ENCODE measurements around the gene SLF2. TPM values are rescaled to one million over a fixed set of nuclear protein-coding genes. Genes with fewer than 3 reads are reported as not detected.

Gene SLF2
- total and polyA plus RNA-seq, 2 of the 13 experiments (the other 11 are each of a cell fraction or from before 2014, with no cell fraction given), result 12.2 to 48.1 TPM

DNA sequence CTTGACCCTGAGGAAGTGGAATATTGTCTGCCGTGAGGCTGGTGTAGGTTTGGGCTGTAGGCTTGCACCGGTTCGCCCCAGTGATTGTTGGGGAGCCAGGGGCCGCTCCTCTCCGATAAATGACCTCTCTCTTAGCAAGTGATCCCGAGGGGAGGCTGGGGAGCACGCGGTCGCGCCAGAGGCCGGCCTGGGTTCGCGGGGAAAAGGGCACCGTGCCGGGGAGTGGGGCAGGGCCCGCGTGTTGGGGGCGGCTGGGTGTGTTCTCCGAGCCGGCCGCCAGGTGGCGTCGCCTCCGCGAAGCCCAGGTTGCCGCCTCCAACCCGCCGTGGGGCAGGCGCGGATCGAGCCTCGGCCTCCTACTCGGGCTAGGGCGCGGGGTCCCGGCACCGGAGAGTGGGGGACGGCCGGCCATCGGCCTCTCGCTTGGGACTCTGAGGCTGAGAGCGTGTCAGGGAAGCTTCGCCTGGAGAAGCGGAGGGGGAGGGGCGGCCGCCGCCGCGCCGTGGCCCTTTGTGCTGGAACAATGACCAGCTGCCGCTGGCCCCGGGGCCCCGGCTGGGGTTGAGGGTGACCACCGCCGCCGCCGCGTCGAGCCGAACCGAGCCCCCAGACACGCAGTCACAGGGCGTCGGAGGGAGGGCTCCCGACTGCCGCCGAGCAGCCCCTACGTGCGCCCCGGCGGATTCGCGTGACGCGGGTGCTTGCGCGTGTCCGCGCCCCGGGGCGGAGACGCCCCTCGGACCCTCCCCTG, 86.4 kb downstream of the SLF2 start (continued):
- peak; percentile 88 for TF ChIP-seq TAF15 (IDR thresholded peaks at IDR 0.05; ENCODE audit: low read depth, low read length, poor library complexity, severe bottlenecking)
- peak; percentile 84; the same call in 1 of the 2 replicates for TF ChIP-seq ZNF678 (CRISPR knock-in tag; IDR thresholded peaks at IDR 0.05)
- no peak for TF ChIP-seq HCFC1 (IDR thresholded peaks at IDR 0.05; ENCODE audit: low read depth, low read length)
- peak; percentile 70; the same call in 1 of the 2 replicates for TF ChIP-seq ZNF329 (CRISPR knock-in tag; IDR thresholded peaks at IDR 0.05; ENCODE audit: low read depth)
- TF ChIP-seq ZNF773 (CRISPR knock-in tag; IDR thresholded peaks at IDR 0.05; ENCODE audit: borderline replicate concordance), result peak; percentile 30; the same call in 1 of the 2 replicates
- no peak for TF ChIP-seq MEF2D (CRISPR knock-in tag; IDR thresholded peaks at IDR 0.05)
- no peak for TF ChIP-seq FUBP1 (CRISPR knock-in tag; IDR thresholded peaks at IDR 0.05; ENCODE audit: borderline replicate concordance)
- TF ChIP-seq ZBTB42 (CRISPR knock-in tag; IDR thresholded peaks at IDR 0.05), result 0 out of 2 replicates have a peak, but pooled peaks have one; percentile 44
- TF ChIP-seq DDIT3 (CRISPR knock-in tag; IDR thresholded peaks at IDR 0.05), result no peak
- peak; percentile 7 for TF ChIP-seq MAX (IDR thresholded peaks at IDR 0.05)
- TF ChIP-seq HBP1 (CRISPR knock-in tag; IDR thresholded peaks at IDR 0.05; ENCODE audit: low read depth), result peak; percentile 46; the same call in 1 of the 2 replicates
- TF ChIP-seq ZNF382 (CRISPR knock-in tag; IDR thresholded peaks at IDR 0.05; ENCODE audit: borderline replicate concordance), result no peak
- peak; percentile 45; the same call in 1 of the 2 replicates for TF ChIP-seq HOXA5 (CRISPR knock-in tag; IDR thresholded peaks at IDR 0.05)
- peak; percentile 62; the same call in 1 of the 2 replicates for TF ChIP-seq SALL1 (CRISPR knock-in tag; IDR thresholded peaks at IDR 0.05)
- 0 out of 2 replicates have a peak, but pooled peaks have one; percentile 6 for TF ChIP-seq ZNF232 (CRISPR knock-in tag; IDR thresholded peaks at IDR 0.05; ENCODE audit: borderline replicate concordance)
- TF ChIP-seq PHF8 (CRISPR knock-in tag; IDR thresholded peaks at IDR 0.05), result peak; percentile 65
- no peak for TF ChIP-seq RARA (CRISPR knock-in tag; IDR thresholded peaks at IDR 0.05)
- peak; percentile 64; the same call in 1 of the 2 replicates for TF ChIP-seq ZNF343 (CRISPR knock-in tag; IDR thresholded peaks at IDR 0.05)
- TF ChIP-seq ZNF205 (CRISPR knock-in tag; IDR thresholded peaks at IDR 0.05), result peak; percentile 56; the same call in 1 of the 2 replicates
- TF ChIP-seq ARNTL (CRISPR knock-in tag; IDR thresholded peaks at IDR 0.05), result peak; percentile 79; the same call in 1 of the 2 replicates
- TF ChIP-seq ZFP82 (CRISPR knock-in tag; IDR thresholded peaks at IDR 0.05; ENCODE audit: borderline replicate concordance), result peak; percentile 87; the same call in 1 of the 2 replicates
- TF ChIP-seq MLXIP (CRISPR knock-in tag; IDR thresholded peaks at IDR 0.05; ENCODE audit: borderline replicate concordance), result no peak

Measured in HepG2 (cell line).